Fibroblast of skin of right biceps (primary cell): ENCODE results near the gene PHRF1.

ENCODE experiments used
- DNase-seq: peaks from one replicate; pipeline ENCODE4 v3.0.0-alpha.2; 2013

Gene PHRF1

DNA sequence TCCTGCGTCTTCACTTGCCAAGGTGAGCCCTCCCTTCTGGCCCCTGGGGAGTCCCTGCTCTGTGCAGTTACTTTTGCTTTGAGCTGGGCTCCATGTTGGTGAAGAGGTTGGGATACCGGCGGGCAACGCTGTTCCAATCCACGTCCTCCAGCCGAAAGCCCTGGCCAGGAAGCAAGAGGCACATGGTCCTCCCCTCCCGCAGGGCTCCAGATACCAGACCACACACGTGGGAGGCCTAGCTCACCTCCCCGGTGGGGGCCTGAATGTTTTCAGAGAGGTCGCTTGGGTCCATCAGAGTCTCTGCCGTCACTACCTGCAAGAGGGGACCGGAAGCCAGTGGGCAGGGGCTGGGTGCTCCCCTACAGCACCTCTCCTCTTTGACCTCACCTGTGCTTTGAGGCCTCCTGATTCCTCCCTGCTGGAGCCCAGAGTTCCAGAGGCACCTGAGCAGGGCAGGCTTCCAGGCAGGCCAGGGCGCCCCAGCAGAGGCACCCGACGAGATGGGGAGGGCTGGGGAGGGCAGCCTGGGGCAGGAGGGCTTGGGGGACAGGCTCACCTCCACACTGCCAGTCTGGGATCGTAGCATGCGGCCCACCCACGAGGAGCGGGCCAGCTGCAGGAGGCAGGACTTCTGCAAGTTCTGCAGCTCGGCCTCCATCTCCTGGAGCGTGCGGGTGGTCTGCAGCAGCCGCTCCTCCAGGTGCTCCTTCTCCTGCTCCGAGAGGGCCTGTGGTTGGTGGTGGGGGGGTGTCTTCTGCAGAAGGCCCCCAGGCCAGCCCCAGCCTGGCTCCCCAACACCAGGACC is 18.7 kb upstream of the PHRF1 start:
- DNase-seq = no peak

DNA sequence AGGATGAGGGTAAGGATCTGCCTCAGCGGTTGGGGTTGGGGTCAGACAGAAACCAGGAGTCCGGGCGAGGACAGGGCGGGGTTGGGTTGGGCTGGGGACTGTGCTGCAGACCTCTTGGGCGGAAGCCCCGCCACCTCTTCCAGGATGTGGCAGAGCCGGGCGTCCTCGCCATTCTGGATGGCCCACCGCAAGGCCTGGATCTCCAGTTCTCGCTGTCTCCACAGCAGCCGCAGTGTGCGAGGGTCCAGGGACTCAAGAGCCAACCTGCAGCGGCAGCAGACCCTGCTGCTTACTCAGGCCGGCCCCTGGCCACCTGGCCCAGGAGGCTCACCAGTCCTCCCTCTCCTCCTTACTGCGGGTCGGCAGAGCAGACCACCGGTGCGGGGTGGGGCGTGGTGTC is 17.8 kb upstream of the PHRF1 start:
- DNase-seq = no peak

DNA sequence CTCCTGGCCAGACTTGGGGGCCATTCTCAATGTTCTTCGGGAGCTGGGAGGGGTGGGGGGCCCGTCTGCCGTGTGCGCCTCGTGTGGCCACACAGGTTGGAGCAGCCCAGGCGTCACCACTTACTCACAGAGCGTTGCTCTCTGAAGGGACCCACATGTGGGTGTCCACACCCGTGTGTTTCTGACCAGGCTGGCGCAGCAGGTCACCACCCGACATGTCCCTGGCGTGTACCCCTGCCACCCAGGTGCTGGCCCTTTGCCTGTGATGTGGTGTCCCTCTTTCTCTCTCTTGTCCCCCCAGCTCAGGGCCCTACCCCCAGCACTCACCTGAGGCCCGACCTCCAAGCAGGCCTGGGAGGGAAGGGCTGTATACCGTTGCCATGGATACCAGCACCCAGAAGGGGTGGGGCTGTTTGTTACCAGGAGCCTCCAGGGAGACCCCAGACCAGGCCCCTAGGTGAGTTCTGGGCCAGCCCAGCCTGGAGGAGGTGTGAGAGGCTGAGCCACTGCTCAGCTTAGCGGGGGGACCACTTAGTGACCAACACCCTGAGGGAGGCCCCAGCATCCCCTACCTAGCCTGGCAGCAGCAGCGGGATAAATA is 17.1 kb upstream of the PHRF1 start:
- DNase-seq = no peak

- no peak for DNase-seq
Observed at GRCh38 chr11:559712-560304, 16.5 kb upstream of the PHRF1 start.

GRCh38 chr11:560305-561147 is 15.7 kb upstream of the PHRF1 start, which contains the start of the genes LMNTD2 and RASSF7:
TSS of gene LMNTD2 (minus strand) at chr11:560738. CDS start at chr11:560716, 22 bp downstream.
TSS of gene RASSF7 (plus strand) at chr11:560970. CDS start at chr11:561769, 799 bp downstream.
- peak; percentile 81 for DNase-seq

GRCh38 chr11:561148-562003 is 14.9 kb upstream of the PHRF1 start:
- peak; percentile 30 for DNase-seq

GRCh38 chr11:562046-562645 is 14.1 kb upstream of the PHRF1 start:
- no peak for DNase-seq

DNA sequence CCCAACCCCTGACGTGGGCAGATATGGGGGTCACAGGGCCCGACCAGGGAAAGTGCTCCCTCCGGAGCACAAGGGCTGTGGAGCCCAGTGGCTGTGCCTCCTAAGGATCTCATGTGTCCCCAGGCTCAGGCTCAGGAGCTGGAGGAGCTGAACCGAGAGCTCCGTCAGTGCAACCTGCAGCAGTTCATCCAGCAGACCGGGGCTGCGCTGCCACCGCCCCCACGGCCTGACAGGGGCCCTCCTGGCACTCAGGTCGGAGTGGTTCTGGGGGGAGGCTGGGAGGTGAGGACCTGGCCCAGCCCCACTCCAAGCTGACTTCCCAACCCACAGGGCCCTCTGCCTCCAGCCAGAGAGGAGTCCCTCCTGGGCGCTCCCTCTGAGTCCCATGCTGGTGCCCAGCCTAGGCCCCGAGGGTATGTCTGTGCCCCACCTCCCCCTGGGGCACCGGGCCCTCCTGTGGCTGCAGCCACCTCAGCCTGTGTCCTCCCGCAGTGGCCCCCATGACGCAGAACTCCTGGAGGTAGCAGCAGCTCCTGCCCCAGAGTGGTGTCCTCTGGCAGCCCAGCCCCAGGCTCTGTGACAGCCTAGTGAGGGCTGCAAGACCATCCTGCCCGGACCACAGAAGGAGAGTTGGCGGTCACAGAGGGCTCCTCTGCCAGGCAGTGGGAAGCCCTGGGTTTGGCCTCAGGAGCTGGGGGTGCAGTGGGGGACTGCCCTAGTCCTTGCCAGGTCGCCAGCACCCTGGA is 13.0 kb upstream of the PHRF1 start:
- DNase-seq = no peak

GRCh38 chr11:563812-564578 is 12.3 kb upstream of the PHRF1 start:
- DNase-seq = no peak

- no peak for DNase-seq
Observed at GRCh38 chr11:565921-566509, 10.3 kb upstream of the PHRF1 start.

GRCh38 chr11:567011-567628 is 9.2 kb upstream of the PHRF1 start:
- DNase-seq = no peak

DNA sequence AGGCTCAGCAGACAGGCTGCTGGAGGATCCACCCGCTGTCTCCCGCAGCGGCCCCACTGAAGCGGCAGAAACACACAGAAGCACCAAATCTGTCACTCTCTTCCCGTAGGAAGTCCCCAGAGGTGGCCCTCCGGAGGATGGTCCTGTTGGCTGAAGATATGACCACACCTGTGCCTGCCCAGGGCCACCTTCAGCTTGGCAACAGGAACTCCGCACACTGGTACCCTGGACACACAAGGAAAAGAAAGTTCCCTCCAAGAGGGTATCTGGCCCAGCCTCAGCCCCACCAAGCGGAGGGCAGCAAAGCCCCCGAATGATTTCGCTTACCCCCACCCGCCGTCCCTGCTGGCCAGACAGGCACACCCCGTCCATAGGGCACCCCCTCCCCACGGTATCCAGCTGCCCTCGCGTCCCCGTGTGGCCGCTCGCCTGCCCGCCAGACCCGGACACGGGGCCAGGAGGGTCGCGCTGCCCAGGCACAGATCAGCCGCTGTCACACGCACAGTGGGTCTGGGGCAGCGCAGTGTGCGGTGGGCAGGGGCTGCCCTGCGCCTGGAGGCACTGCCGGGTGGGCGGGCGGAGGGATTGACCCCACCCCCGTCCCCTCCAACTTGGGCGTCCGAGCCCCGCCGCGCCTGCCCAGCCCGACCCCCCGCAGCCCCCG is 8.5 kb upstream of the PHRF1 start:
- DNase-seq = no peak

DNA sequence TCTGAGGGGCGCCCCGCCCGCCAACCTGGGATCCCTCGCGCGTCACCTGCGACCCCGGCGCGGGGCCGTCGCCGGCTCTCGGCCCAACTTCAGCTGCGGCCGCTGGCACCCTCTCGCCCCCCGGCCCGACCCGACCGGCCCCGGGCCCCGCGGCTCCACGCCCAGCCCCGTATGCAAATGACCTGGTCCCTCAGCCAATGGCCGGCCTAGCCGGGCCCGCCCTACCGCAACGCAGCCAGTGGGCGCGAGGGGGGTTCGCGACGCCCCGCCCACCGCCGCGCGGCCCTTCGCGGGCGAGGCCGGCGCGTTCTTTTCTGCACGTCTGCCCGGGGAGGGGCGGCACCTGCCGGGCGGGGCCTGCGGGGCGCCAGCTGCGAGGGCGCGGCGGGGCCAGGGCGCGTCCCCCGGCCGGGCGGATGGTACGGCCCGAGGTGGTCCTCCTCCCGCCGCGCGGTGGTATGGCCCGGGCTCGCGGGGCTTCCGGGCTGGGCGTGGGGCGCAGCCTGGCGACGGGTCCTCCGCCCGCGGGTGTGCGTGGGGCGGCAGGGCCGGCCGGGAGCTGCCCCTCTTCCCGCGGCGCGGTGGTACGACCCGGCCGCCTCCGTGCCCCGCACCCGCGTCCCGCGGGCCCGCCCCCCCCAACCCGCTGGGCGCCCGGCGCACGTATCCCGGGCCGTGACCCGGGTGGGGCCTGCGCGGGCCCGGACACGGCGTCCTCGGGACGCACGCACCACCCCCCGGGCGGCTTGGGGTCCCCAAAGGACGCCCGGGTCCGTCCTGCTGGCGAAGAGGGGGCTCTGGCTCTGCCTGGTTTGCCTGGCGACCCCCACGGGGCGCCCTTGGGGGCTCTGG is 7.7 kb upstream of the PHRF1 start:
- DNase-seq = peak; percentile 96

DNA sequence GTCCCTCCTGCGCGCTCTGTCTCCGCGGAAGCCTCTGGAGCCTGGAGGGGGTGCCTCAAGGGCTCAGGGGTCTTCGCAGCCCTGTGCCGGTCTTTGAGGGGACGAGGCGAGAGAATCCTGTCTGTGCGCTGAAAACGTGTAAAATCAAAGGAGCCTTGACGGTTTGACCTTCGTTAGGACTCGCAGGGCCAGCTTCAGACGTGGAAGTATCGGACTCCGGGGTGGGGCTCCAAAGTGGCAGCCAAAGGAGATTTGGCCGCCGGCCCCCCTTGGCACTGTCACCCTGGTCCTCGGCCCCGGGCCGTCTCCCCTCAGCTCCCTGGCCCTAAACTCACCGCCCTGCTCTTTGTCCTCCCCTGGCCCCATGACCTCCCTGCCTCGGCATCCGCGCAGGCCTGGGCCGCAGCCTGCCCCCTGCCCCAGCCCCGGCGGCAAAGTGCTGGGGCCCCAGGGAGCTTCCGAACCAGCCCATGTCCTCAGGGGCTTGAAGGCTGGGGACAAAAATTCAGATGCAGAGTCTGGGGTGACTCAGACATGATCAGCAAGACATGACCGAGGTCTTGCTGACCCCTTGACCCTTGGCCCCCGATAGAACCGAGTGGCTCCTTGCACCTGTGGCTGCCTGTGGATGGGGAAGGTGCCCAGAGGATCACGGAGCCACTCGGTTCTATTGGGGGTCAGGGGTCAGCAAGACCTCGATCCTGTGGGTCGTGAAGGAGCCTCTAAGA is 6.9 kb upstream of the PHRF1 start:
- DNase-seq = no peak

DNA sequence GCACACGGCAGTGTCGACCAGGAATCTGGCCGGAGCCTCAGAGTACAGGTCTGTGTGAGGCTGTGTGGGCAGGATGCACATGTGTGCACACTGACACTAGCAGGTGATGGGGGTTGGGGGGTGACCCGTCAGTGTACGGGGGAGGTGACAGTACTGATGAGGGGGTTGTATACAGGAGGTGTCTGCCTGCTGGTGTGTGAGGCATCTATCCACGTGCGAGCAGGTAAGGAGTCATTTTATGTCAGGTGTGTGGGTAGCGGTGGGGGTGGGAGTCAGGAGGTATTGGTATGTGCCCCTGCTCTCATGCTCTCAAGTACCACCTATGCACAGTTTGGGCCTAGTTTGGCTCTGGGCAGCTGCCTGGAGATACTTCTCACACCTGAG is 4.5 kb upstream of the PHRF1 start:
- DNase-seq = no peak

GRCh38 chr11:573146-573759 is 3.0 kb upstream of the PHRF1 start:
- DNase-seq = no peak
